ENCODE data around the gene INO80C.

INO80C gene

DNA sequence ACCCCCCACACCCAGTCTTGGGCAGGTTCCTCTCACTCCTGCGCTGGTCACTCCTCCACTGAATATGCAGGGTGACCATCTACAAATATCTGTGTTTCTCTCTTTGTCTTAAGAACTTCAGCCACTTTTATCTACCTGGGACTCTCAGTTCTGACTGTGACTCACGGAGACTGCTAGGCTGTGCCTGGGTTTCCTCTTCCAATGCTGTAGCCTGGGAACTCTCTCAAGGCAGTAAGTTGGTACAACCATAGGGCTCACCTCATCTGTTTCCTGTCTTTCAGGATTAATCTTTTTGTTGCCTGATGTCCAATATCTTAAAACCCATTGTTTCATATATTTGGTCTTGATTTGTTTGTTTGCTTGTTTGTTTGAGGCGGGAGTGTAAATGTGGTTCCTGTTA, 73.4 kb downstream of the INO80C start:
- no peak for DNase-seq

DNA sequence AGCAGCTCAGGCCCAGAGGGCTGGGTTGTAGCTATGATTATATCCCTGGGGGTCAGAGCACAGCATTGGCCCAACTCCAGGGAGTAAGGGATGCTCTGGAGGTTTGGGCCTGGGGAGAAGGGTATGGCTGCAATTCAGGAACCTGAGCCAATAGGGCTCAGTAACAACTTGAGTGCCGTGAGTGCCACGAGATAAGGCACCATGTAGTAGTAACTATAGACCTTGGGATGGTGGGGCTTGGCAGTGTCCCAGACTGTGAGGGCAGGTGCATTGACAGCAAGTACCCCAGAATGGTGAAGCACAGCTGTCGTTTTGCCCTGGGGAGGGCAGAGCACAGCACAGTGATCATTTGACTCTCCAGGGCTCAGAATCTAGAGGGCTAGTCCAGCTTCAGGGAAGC, 75.5 kb downstream of the INO80C start:
- DNase-seq: no peak

DNA sequence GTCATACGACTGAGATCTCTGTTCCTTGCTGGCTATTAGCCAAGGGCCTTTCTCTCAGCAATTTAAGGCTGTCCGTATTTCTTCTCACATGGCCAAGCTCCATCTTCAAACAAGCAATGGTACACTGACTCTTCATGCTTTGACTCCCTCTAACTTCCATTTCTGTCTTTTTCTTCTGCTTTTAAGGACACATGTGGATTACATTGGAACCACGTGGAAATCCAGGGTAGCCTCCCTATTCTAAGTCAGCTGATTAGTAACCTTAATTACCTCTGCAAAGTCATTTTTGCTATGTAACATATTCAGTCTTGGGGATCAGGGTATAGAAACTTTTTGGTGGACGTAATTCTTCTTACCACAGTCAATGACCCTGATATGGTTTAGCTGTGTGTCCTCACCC, 79.2 kb downstream of the INO80C start:
- DNase-seq: no peak
